Activated T-cell treated with anti-CD3 and anti-CD28 coated beads, Interleukin-2, amount 50 U/mL, for 72 hours (primary cell): ENCODE data around the gene CCNL1. TPM values are rescaled to one million over a fixed set of nuclear protein-coding genes. Genes with fewer than 3 reads are reported as not detected.

Source experiments
- ATAC-seq, 2 donors: fragments of 150-1000 bp; cut with Tn5 transposase; replicated peaks in 1 of 2; 2 replicates each; pipeline ENCODE4 v1.10.0; 2021; ENCODE audit warnings: moderate library complexity in 2 of 2, mild to moderate bottlenecking in 1 of 2
- DNase-seq, 2 donors: peaks; one replicate each; pipeline ENCODE4 v3.0.0; 2021 to 2022; ENCODE audit warnings: mixed read lengths in 1 of 2
- H3K27ac Mint-ChIP-seq: one replicate; pipeline ENCODE4 v1.8.0; 2022; ENCODE audit warnings: mild to moderate bottlenecking, moderate library complexity, mixed read lengths
- H3K27me3 Mint-ChIP-seq: one replicate; pipeline ENCODE4 v1.8.0; 2022; ENCODE audit warnings: low read depth, mixed read lengths
- H3K36me3 Mint-ChIP-seq, 2 donors: one replicate each; pipeline ENCODE4 v1.8.0; 2022; ENCODE audit warnings: mixed read lengths in 2 of 2, mild to moderate bottlenecking in 1 of 2; ENCODE audit not compliant: insufficient read depth in 2 of 2
- H3K4me1 Mint-ChIP-seq: one replicate; pipeline ENCODE4 v1.8.0; 2022; ENCODE audit warnings: low read depth, mixed read lengths
- H3K4me3 Mint-ChIP-seq, 2 donors: one replicate each; pipeline ENCODE4 v1.8.0; 2022; ENCODE audit warnings: mild to moderate bottlenecking in 2 of 2, mixed read lengths in 2 of 2, moderate library complexity in 2 of 2
- H3K9me3 Mint-ChIP-seq, 2 donors: one replicate each; pipeline ENCODE4 v1.8.0; 2022; ENCODE audit warnings: mixed read lengths in 2 of 2
- total RNA-seq, 2 donors: library from RNA; stranded (reverse); gene quantifications; one replicate each; pipeline ENCODE4 v1.2.3, GENCODE V29; 2022

Gene CCNL1
- total RNA-seq, 2 donors from 2014 or later: 248 to 315 TPM

DNA sequence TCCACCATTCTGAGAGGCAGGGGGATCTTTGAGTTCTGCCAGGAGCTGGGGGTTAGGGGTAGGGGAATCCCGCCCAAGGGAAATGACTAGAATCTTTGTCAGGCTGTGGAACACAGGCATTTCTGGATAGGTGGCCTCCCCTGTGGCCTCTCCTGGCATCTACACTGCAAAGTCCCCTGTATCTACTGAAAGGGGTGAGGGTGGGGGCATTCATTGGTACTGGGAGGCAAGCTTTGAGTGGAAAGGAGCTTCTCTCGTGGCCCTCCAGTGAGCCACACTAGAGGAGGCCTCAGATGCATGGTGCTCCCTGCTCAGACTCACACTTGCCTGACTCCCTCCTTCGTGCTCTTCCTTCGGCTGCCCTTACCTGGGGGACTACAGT, 59.9 kb downstream of the CCNL1 start:
- H3K4me1 Mint-ChIP-seq: peaks cover 77% of the 10 kb centered on the region
- no peaks in the 10 kb centered on the region for H3K9me3 Mint-ChIP-seq
- ATAC-seq: peak; percentile 38 to 46
- H3K27me3 Mint-ChIP-seq: peaks cover 4% of the 10 kb centered on the region
- H3K36me3 Mint-ChIP-seq: peaks cover 0 to 1% of the 10 kb centered on the region in 2 donors
- peak; percentile 45 to 50 for DNase-seq
- H3K4me3 Mint-ChIP-seq: peak overlapping the region; percentile 3 to 42
- H3K27ac Mint-ChIP-seq: no peak overlapping the region

- Mint-ChIP-seq H3K9me3 (no peaks in the 10 kb centered on the region), H3K4me1 (peaks cover 77% of the 10 kb centered on the region), H3K36me3 (peaks cover 0 to 1% of the 10 kb centered on the region in 2 donors), H3K27ac (peak overlapping the region; percentile 97), H3K27me3 (peaks cover 6% of the 10 kb centered on the region), H3K4me3 (peak overlapping the region; percentile 43 to 81)
- ATAC-seq: peak; percentile 25 to 31
- no peak for DNase-seq
Observed at GRCh38 chr3:157099326-157100095, 60.4 kb downstream of the CCNL1 start.

DNA sequence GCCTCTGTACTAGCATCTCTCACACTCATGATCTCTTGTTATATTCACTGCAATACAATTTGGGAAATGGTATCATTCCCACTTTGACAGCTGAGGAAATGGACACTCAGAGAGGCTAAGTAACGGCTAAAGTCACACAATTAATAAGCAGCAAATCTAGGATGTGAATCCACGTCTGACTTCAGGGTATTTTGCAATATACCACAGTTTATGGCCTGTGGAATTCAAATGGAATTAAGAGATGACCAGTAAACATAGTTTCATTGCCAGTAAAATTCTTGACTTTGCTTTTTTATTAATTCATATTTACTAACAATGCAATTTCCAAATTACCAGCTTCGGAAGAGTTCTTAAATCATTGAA, 61.1 kb downstream of the CCNL1 start:
- H3K9me3 Mint-ChIP-seq: no peaks in the 10 kb centered on the region
- ATAC-seq (no peak), DNase-seq (no peak)
- peak overlapping the region; percentile 43 to 81 for H3K4me3 Mint-ChIP-seq
- H3K27ac Mint-ChIP-seq: peak overlapping the region; percentile 97
- H3K4me1 Mint-ChIP-seq: peaks cover 73% of the 10 kb centered on the region
- H3K36me3 Mint-ChIP-seq: peaks cover 0 to 1% of the 10 kb centered on the region in 2 donors
- peaks cover 6% of the 10 kb centered on the region for H3K27me3 Mint-ChIP-seq

GRCh38 chr3:157098121-157098822, 61.7 kb downstream of the CCNL1 start:
- Mint-ChIP-seq H3K4me1 (peaks cover 73% of the 10 kb centered on the region), H3K27ac (peak overlapping the region; percentile 97), H3K4me3 (peak overlapping the region; percentile 43 to 81), H3K36me3 (peaks cover 0 to 1% of the 10 kb centered on the region in 2 donors), H3K27me3 (peaks cover 6% of the 10 kb centered on the region), H3K9me3 (no peaks in the 10 kb centered on the region)
- ATAC-seq: peak; percentile 51 to 61
- DNase-seq: no peak
